Keratinocyte (primary cell): ENCODE results near the gene GDPD5. TPM values are rescaled to one million over a fixed set of nuclear protein-coding genes. Genes with fewer than 3 reads are reported as not detected.

Experiments used
- DNase-seq: peaks from one replicate; pipeline ENCODE4 v3.0.0-alpha.2; 2011; ENCODE audit warnings: low read depth, missing footprints, low spot score
- FAIRE-seq: peaks from 2 replicates; lab custom pipeline; 2011; peaks lifted over from hg19 to GRCh38; lab: Jason Lieb, UNC
- H2AFZ ChIP-seq: 2 replicates; pipeline ENCODE4 v1.6.0; 2012; ENCODE audit warnings: low read length, control low read depth, inconsistent platforms; ENCODE audit not compliant: control insufficient read depth
- H3K27ac ChIP-seq: 2 replicates; pipeline ENCODE4 v1.5.1; 2011; ENCODE audit warnings: low read length; ENCODE audit not compliant: control insufficient read depth, insufficient read depth
- H3K27me3 ChIP-seq: 3 replicates; pipeline ENCODE4 v1.6.0; 2011; ENCODE audit warnings: low read length; ENCODE audit not compliant: control insufficient read depth, insufficient read depth; ENCODE audit errors: extremely low read depth
- H3K36me3 ChIP-seq, 2 experiments: 2 replicates in 1 of 2; 3 replicates in 1 of 2; pipeline ENCODE4 v1.5.1; 2011; ENCODE audit warnings: low read length in 2 of 2, mild to moderate bottlenecking in 1 of 2; ENCODE audit not compliant: control insufficient read depth in 2 of 2, insufficient read depth in 2 of 2; ENCODE audit errors: extremely low read depth in 1 of 2
- H3K4me1 ChIP-seq: 3 replicates; pipeline ENCODE4 v1.5.1; 2011; ENCODE audit warnings: low read length; ENCODE audit not compliant: control insufficient read depth, insufficient read depth; ENCODE audit errors: extremely low read depth
- H3K4me2 ChIP-seq: 3 replicates; pipeline ENCODE4 v1.6.0; 2011; ENCODE audit warnings: low read depth, low read length; ENCODE audit not compliant: control insufficient read depth, insufficient read depth; ENCODE audit errors: extremely low read depth
- H3K4me3 ChIP-seq, 3 experiments: fragments of 200-600 bp in 1 of 3; sonication (generic) in 1 of 3; 2 replicates in 2 of 3; 3 replicates in 1 of 3; pipeline ENCODE4 v1.5.1; 2011 to 2016; ENCODE audit warnings: low read length in 3 of 3, mild to moderate bottlenecking in 3 of 3, control low read depth in 2 of 3, inconsistent platforms in 1 of 3, low read depth in 1 of 3, mixed read lengths in 1 of 3, mixed run types in 1 of 3, moderate library complexity in 1 of 3; ENCODE audit not compliant: control insufficient read depth in 2 of 3, insufficient read depth in 2 of 3; ENCODE audit errors: extremely low read depth in 1 of 3
- H3K79me2 ChIP-seq: 2 replicates; pipeline ENCODE4 v1.6.0; 2012; ENCODE audit warnings: low read length; ENCODE audit not compliant: control insufficient read depth, insufficient read depth
- H3K9ac ChIP-seq: 3 replicates; pipeline ENCODE4 v1.6.0; 2011; ENCODE audit warnings: low read length; ENCODE audit not compliant: control insufficient read depth, insufficient read depth; ENCODE audit errors: extremely low read depth
- H3K9me1 ChIP-seq: 3 replicates; pipeline ENCODE4 v1.6.0; 2011; ENCODE audit warnings: low read length; ENCODE audit not compliant: control insufficient read depth, insufficient read depth; ENCODE audit errors: extremely low read depth
- H3K9me3 ChIP-seq: 2 replicates; pipeline ENCODE4 v1.5.1; 2012; ENCODE audit warnings: low read depth, low read length; ENCODE audit not compliant: control insufficient read depth
- H4K20me1 ChIP-seq: 3 replicates; pipeline ENCODE4 v1.6.0; 2011; ENCODE audit warnings: low read length; ENCODE audit not compliant: control insufficient read depth, insufficient read depth; ENCODE audit errors: extremely low read depth
- EZH2 ChIP-seq: IDR thresholded peaks from one replicate; pipeline ENCODE4 v1.6.1; 2012; ENCODE audit warnings: inconsistent platforms, mild to moderate bottlenecking, low read length, moderate library complexity
- dilution Hi-C: fragments of 300-500 bp; cut with MboI; formaldehyde crosslinking; loops from one replicate; pipeline ENCODE4 v1.7.0; 2020; ENCODE audit warnings: low sequenced_read_pairs; ENCODE audit not compliant: extremely low pct_ligation_motif_present
- polyA plus RNA-seq, 5 experiments: library from polyadenylated mRNA; depleted of rRNA in 3 of 5; stranded (reverse) in 3 of 5; stranded (forward) in 1 of 5; unstranded in 1 of 5; fragments of >200 nt; gene quantifications; 1 replicate in 1 of 5; 2 replicates in 3 of 5; 3 replicates in 1 of 5; pipeline versions ENCODE4 v1.2.1 to v1.2.3, GENCODE V29; 2011 to 2012; ENCODE audit warnings: missing spikeins in 2 of 5, low read depth in 1 of 5, low replicate concordance in 1 of 5
- TF ChIP-seq, protein P1 (sequence below), 3 experiments: IDR thresholded peaks in 1 of 3; conservative IDR thresholded peaks in 1 of 3; optimal IDR thresholded peaks in 1 of 3; 2 replicates in 2 of 3; 3 replicates in 1 of 3; pipeline versions ENCODE3 to v1.5.1; 2011; ENCODE audit warnings: low read length in 3 of 3, mild to moderate bottlenecking in 3 of 3, moderate library complexity in 2 of 3, control low read depth in 1 of 3, inconsistent platforms in 1 of 3; ENCODE audit not compliant: insufficient read depth in 2 of 3; ENCODE audit errors: extremely low read depth in 1 of 3

Gene GDPD5
- polyA plus RNA-seq, 1 donor (not counting 4 experiments of a cell fraction or from before 2014, with no cell fraction given): 2.1 TPM

DNA sequence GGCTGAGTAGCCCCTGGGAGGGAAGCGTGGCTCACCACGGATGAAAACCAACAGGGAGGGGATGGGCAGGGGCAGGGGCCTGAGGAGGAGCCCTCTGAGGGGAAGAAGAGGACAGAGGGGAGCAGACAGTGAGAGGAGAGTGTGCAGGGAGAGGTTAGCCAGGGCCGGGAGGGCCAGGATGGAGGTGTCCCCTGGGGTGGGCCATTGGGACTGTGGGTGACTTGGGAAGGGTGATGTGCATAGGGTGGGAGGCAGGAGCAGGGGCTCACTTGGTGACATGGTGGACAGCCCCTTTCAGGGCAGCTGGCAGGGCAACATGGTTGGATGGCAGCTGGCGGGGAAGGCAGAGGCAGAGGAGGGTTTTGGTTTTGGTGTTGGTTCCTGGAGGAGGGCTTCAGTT is 5.6 kb upstream of the GDPD5 start:
- dilution Hi-C loops: no loop called here
- TF ChIP-seq EZH2: no peak
- TF ChIP-seq, protein P1, sequence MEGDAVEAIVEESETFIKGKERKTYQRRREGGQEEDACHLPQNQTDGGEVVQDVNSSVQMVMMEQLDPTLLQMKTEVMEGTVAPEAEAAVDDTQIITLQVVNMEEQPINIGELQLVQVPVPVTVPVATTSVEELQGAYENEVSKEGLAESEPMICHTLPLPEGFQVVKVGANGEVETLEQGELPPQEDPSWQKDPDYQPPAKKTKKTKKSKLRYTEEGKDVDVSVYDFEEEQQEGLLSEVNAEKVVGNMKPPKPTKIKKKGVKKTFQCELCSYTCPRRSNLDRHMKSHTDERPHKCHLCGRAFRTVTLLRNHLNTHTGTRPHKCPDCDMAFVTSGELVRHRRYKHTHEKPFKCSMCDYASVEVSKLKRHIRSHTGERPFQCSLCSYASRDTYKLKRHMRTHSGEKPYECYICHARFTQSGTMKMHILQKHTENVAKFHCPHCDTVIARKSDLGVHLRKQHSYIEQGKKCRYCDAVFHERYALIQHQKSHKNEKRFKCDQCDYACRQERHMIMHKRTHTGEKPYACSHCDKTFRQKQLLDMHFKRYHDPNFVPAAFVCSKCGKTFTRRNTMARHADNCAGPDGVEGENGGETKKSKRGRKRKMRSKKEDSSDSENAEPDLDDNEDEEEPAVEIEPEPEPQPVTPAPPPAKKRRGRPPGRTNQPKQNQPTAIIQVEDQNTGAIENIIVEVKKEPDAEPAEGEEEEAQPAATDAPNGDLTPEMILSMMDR (optimal IDR thresholded peaks at IDR 0.05 in 1 of 3, IDR thresholded peaks at IDR 0.05 in 1 of 3, conservative IDR thresholded peaks at IDR 0.05 in 1 of 3; ENCODE audit: extremely low read depth in 1 of 3, insufficient read depth in 2 of 3, low read length in 3 of 3): no peak
- Histone ChIP-seq H3K79me2 (no peaks in the 10 kb centered on the region), H3K9me3 (no peaks in the 10 kb centered on the region), H3K4me3 (no peak overlapping the region), H3K4me2 (no peak overlapping the region), H4K20me1 (no peaks in the 10 kb centered on the region), H3K4me1 (peaks cover 10% of the 10 kb centered on the region), H3K36me3 (no peaks in the 10 kb centered on the region), H3K27ac (no peak overlapping the region), H3K9me1 (no peaks in the 10 kb centered on the region), H3K27me3 (peaks cover 4% of the 10 kb centered on the region), H3K9ac (no peak overlapping the region), H2AFZ (no peak overlapping the region)
- FAIRE-seq (no peak), DNase-seq (no peak)

DNA sequence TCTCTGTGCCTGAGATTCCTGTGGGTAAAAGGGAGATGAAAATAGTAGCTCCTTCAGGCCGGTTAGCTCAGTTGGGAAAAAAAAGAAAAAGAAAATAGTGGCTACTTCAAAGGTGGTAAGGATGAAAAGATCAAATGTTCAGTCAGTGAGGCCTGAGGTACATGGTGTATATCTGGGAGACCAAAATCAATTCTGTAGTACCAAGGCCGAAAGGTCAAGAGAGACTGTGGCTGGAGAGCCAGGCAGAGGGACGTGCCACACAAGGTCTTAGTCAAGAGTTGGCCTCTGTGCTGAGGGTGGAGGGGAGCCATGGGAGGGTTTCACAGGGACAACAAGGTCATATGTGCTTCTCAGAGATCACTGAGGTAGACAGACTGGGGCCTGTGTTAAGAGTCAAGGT is 4.8 kb upstream of the GDPD5 start:
- Histone ChIP-seq H3K27me3 (peaks cover 4% of the 10 kb centered on the region), H3K9me1 (no peaks in the 10 kb centered on the region), H3K9me3 (no peaks in the 10 kb centered on the region), H3K9ac (no peak overlapping the region), H2AFZ (no peak overlapping the region), H3K79me2 (no peaks in the 10 kb centered on the region), H3K4me3 (no peak overlapping the region), H4K20me1 (no peaks in the 10 kb centered on the region), H3K4me2 (no peak overlapping the region), H3K4me1 (peaks cover 10% of the 10 kb centered on the region), H3K36me3 (no peaks in the 10 kb centered on the region), H3K27ac (no peak overlapping the region)
- TF ChIP-seq EZH2: no peak
- TF ChIP-seq, protein P1 (optimal IDR thresholded peaks at IDR 0.05 in 1 of 3, IDR thresholded peaks at IDR 0.05 in 1 of 3, conservative IDR thresholded peaks at IDR 0.05 in 1 of 3; ENCODE audit: extremely low read depth in 1 of 3, insufficient read depth in 2 of 3, low read length in 3 of 3): no peak
- DNase-seq (no peak), FAIRE-seq (no peak)
- dilution Hi-C loops: no loop called here
